HUES64 (cell line): ENCODE data around the gene GAK.

Experiments used
- H3K27ac ChIP-seq: 2 replicates; pipeline ENCODE4 v1.7.0; 2013; ENCODE audit warnings: low read depth, low read length, inconsistent platforms
- H3K27me3 ChIP-seq: 2 replicates; pipeline ENCODE4 v1.6.1; 2013; ENCODE audit warnings: mild to moderate bottlenecking, low read length; ENCODE audit not compliant: insufficient read depth
- H3K36me3 ChIP-seq: 2 replicates; pipeline ENCODE4 v1.6.1; 2013; ENCODE audit warnings: mild to moderate bottlenecking, low read length; ENCODE audit not compliant: insufficient read depth
- H3K4me1 ChIP-seq: 2 replicates; pipeline ENCODE4 v1.6.1; 2013; ENCODE audit warnings: mild to moderate bottlenecking, low read length, moderate library complexity; ENCODE audit not compliant: insufficient read depth
- H3K4me3 ChIP-seq: 2 replicates; pipeline ENCODE4 v1.5.1; 2013; ENCODE audit warnings: mild to moderate bottlenecking, low read length, moderate library complexity
- H3K9ac ChIP-seq: 2 replicates; pipeline ENCODE4 v1.6.1; 2013; ENCODE audit warnings: mild to moderate bottlenecking, low read depth, low read length
- H3K9me3 ChIP-seq: 2 replicates; pipeline ENCODE4 v1.6.1; 2013; ENCODE audit warnings: low read depth, low read length; ENCODE audit not compliant: insufficient read depth
- WGBS: fragments of 150-250, 120-280 bp; methylation state at CpG from one replicate; pipeline ENCODE4 v1.1.7; 2013; ENCODE audit warnings: missing lambda C conversion rate; 5-methylcytosine and 5-hydroxymethylcytosine counted together

Gene GAK

DNA sequence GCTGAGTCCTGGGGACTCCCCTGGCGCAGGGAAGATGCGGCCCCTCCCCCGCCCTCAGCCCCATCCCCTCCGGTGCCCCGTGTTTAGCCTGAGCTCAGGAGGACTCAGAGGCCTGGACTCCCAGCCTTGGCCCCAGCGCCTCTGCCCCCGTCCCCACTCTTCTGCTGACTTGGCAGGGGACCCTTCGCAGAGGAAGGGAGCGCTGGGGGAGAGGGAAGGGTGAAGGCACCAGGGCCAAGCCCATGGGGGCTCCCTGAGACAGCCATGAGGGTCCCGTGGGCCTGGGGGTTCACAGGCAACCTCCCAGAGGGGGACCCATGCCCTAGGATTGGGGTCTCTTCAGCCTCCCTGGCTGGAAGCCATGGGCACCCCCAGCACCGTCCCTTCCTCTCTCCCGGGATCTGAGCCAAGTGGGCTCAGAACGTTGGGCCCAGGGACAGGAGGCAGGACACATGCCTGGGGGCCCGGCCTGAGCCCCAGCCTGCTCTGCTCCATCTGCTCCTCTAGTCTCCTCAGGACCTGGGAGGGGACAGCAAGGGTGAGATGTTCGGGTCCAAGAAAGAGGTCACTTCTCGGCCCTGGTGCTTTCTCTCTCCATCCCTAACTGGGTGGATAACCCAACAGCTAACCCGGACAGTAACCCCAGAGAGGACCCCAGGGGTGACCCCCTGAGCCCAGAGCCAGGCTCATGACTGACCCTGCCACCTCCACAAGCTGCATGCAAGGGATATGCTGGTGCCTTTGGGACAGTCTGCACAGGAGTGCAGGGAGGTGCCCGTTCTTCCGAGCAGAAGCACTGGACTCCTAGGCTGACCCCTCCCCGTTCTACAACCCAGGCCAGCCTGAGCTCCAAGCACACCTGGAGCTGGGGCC, 104.7 kb downstream of the GAK start:
- no peaks in the 10 kb centered on the region for H3K36me3 ChIP-seq
- no peaks in the 10 kb centered on the region for H3K4me1 ChIP-seq
- no peaks in the 10 kb centered on the region for H3K9me3 ChIP-seq
- H3K9ac ChIP-seq, result no peak overlapping the region
- 44% methylated on average over 19 of the region's 20 CpGs for WGBS
- peaks cover 73% of the 10 kb centered on the region for H3K27me3 ChIP-seq
- H3K27ac ChIP-seq, result no peak overlapping the region
- H3K4me3 ChIP-seq, result no peak overlapping the region

DNA sequence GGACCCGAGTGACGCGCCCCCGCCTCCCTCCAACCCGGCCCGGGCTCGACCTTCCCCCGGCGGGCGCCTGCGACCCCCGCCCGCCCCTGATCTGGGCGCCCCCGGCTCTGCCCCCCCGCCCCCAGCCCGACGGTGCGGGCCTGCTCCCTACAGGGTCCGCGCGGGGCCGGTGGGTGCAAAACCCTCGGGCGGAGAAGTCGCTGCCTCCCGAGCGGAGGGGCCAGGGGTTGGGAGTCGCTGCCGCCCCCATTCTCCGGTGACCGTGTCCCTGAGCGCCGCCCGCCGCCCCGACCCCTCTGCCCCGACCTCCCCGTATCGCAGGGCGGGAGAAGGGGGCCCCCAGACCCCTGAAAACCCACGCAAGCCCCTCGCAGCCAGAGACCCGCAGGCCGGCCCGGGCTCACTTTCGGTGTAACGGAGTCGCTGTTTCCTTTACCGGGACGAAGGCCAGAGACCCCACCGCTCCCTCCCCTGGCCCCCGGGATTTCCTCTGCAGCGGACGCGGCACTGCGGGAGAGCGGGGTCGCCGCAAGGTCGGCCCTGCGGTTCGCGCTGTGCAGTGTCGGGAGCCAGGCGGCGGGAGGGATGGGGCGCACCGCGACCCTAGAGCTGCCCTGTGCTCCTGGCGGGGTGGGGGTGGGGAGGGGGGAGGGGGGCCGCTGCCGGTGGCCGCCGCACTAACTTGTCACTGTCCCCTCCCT, 105.5 kb downstream of the GAK start:
- no peaks in the 10 kb centered on the region for H3K4me1 ChIP-seq
- no peak overlapping the region for H3K9ac ChIP-seq
- no peaks in the 10 kb centered on the region for H3K9me3 ChIP-seq
- H3K27ac ChIP-seq, result no peak overlapping the region
- H3K4me3 ChIP-seq, result peak overlapping the region; percentile 46
- under 1% methylated on average over 66 of the region's 75 CpGs for whole genome bisulfite sequencing
- no peaks in the 10 kb centered on the region for H3K36me3 ChIP-seq
- peaks cover 81% of the 10 kb centered on the region for H3K27me3 ChIP-seq

DNA sequence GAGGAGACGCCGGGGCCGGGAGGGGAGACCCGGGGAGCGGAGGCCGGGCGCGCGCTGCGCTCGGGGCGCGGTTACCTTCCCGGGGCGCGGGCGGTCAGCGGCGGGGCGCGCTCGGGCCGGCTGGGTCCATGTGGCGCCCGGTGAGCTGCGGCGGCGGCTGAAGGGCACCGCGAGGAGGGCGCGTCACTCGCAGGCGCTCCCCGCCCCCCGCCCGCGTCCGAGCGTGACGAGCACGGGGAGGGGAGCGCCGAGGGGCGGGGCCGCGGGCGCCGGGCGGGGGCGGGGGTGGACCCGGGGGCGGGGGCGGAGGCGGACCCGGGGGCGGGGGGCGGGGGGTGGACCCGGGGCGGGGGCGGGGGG, 106.2 kb downstream of the GAK start, which contains the start of gene CPLX1:
CPLX1 (minus strand) TSS at position 159 of the 360 bp plus-strand sequence. CDS start 1,607 bp downstream, outside the sequence.
- WGBS, result under 1% methylated on average over 34 of the region's 61 CpGs
- Histone ChIP-seq H3K27ac (no peak within 1 kb of the TSS), H3K4me3 (peak within 1 kb of the TSS; percentile 46), H3K4me1 (no peaks in the 10 kb centered on the region), H3K27me3 (peaks cover 88% of the 10 kb centered on the region), H3K9ac (no peak within 1 kb of the TSS), H3K9me3 (no peaks in the 10 kb centered on the region), H3K36me3 (no peaks in the 10 kb centered on the region)

DNA sequence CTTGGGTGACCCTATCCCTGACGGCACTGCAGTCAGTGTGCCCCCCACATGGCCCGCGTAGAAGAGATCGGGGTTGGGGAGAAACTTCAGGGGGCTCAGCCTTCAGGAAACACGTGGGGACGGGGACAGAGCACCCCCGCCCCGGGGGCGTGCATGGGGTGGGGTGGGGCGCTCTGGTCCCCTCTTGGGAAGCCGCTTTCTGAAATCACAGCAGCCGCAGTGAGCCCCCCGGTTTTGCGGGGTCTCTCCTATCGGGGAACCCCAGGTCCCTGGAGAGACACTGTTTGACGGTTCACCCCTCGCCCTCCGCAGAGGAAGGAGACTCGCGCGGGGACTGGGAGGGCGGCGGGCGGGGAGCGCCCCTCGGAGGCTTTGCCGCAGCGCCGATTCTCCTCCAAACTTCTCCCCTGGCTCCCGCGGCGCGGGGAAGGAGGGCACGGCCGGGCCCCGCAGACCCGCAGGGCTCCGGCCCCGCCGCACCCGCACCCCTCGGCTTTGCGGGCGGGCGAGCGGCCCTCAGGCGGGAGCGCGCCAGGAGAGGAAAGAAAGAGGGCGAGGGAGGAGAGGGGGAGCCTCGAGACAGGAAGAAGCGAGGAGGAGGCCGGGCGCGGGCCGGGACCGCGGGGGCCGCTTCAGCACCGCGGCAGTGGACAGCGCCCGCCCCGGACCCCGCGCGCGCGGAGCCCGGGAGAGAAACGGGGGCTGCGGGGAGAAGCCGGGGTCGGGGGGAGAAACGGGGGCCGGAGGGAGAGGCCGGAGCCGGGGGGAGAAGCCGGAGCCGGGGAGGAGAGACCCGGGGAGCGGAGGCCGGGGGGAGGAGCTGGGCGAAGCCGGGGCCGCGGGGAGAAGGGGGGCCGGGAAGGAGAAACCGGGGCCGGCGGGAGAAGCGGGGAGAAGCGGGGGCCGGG, 106.8 kb downstream of the GAK start:
- peak overlapping the region; percentile 18; the same call in 1 of the 2 replicates for H3K4me3 ChIP-seq
- H3K4me1 ChIP-seq, result no peaks in the 10 kb centered on the region
- H3K27me3 ChIP-seq, result peaks cover 93% of the 10 kb centered on the region
- H3K27ac ChIP-seq, result no peak overlapping the region
- no peaks in the 10 kb centered on the region for H3K36me3 ChIP-seq
- 7% methylated on average over 94 of the region's 94 CpGs for WGBS
- no peak overlapping the region for H3K9ac ChIP-seq
- no peaks in the 10 kb centered on the region for H3K9me3 ChIP-seq

DNA sequence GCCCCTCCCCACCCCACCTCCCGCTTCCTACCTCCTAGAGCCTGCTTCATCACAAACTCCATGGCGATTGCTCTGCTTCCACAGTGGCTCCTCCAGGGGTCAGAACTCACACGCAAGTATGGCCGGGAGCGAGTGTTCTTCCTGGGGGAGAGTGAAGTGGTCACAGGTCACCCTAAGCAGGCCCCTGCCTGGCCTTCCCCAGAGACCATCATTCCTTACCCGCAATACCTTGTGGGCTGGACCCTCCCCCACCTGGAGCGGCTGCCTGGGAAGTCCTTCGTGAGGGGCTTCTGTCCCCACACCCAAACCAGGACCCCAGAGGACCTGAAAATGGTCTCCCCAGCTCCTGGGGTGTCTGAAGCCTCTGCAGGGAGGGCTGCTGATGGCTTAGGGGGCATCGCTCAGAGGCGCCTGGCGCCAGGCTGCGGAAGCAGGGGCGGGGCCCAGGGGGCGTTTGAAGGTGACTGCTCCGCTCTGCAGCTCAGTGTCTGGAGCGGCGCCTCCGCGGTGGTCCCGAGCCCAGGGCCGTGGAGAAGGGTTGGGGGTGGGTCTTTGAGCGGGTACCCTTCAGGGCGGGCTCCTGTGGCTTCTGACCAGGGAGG, 107.6 kb downstream of the GAK start:
- Histone ChIP-seq H3K27me3 (peaks cover 95% of the 10 kb centered on the region), H3K36me3 (no peaks in the 10 kb centered on the region), H3K9ac (no peak overlapping the region), H3K4me1 (no peaks in the 10 kb centered on the region), H3K4me3 (peak overlapping the region; percentile 18; the same call in 1 of the 2 replicates), H3K27ac (no peak overlapping the region), H3K9me3 (no peaks in the 10 kb centered on the region)
- 12% methylated on average over 23 of the region's 23 CpGs for WGBS

DNA sequence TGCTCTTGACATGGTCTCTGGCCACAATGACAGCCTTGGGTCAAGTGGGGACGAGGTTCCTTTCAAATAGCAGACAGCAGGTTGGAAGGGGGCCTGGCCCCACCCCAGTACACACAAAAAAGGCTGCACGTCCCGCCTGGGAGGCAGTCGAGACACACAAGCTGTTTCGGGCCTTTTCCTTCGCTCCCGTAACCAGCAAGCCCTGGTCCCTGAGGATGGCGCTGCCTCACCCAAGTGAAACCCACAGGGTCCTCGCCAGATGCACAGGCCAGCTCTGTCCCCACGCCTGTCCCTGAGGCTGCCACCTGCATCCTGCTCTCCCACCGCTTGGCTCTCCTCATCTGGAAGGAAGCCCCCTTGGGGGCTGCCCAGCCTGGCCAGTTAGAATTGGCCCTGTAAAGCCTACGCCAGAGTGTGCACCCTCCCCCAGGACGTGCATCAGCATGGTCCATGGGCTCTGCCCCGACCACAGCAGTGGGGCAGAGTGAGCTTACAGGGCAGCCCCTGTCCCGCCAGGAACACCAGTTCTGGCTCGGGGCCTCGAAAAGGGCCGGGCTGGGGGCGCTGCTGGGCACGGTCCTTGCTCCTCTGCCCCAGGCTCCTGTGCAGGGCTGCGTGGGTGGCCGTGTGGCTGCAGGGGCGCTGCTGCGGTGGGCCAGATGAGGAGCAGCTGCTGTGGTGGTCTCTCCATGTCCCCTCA, 108.2 kb downstream of the GAK start:
- 56% methylated on average over 24 of the region's 24 CpGs for WGBS
- no peak overlapping the region for H3K27ac ChIP-seq
- no peaks in the 10 kb centered on the region for H3K4me1 ChIP-seq
- no peaks in the 10 kb centered on the region for H3K36me3 ChIP-seq
- H3K9me3 ChIP-seq, result no peaks in the 10 kb centered on the region
- peaks cover 95% of the 10 kb centered on the region for H3K27me3 ChIP-seq
- no peak overlapping the region for H3K4me3 ChIP-seq
- no peak overlapping the region for H3K9ac ChIP-seq

DNA sequence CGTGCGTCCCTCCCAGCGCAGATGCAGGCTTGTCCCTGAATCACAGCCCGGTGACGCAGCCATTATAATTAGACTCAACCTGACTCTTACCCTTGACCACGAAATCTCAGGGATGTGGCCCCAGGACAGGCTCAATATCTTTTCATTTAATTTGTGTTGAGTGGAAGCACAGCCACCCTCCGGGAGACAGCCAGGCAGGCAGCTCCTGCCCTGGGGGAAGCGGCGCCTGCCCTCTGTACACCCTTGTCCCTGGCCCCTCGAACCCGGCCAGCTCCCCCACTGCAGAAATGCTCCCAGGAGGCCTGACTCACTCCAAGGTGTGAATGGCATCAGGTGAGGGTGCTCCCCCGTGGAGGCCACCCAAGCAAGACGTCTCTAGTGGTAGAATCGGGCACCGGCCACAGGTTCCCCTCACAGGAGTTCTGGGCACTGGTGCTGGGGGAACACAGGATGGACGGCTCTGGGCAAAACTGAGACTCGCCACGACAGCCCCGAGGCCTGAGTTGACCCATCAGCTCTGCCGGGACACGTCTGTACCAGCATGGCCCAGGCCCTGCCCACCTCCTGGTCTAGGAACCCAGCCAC, 108.8 kb downstream of the GAK start:
- no peak overlapping the region for H3K4me3 ChIP-seq
- no peaks in the 10 kb centered on the region for H3K9me3 ChIP-seq
- WGBS, result 87% methylated on average over 21 of the region's 21 CpGs
- no peak overlapping the region for H3K9ac ChIP-seq
- H3K27ac ChIP-seq, result no peak overlapping the region
- no peaks in the 10 kb centered on the region for H3K36me3 ChIP-seq
- H3K27me3 ChIP-seq, result peaks cover 95% of the 10 kb centered on the region
- no peaks in the 10 kb centered on the region for H3K4me1 ChIP-seq

DNA sequence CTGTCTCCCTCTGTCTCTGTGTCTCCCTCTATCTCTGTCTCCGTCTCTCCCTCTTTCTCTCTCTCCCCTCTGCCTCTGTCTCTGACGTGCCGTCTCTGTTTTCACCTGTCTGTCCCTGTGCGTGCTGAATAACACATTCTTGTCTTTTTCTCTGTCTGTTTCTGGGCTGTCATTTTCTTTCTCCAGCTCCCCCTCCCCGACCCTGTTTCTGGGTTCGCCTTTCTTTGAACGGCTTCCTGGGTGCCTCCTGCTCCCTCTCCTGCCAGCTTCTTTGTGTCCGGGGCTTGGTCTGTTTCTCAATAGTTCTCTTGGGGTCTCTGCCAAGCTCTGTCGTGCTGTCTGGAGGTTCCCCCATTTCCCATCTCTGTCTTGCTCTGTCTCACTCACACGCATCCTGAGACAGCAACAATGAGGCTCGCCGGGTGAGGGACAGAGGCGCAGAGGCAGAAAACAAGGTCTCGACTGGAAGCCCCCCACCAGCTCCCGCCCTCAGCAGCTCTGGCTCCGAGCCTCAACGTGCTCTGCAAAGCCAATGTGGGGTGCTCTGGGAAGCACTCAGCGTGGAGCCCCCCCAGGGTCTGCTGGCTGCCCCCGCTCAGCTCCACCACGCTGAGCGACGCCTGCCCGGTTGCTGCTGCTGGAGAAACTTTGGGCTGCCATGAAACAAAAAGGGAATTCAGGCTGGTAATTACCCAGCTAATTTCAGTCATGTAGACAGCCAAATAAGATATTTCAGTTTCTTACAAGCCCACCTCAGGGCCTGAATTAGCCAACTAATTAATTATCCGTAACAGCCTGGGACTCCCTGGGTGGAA, 109.5 kb downstream of the GAK start:
- H3K9me3 ChIP-seq, result no peaks in the 10 kb centered on the region
- H3K27ac ChIP-seq, result no peak overlapping the region
- H3K4me3 ChIP-seq, result no peak overlapping the region
- WGBS, result 74% methylated on average over 24 of the region's 24 CpGs
- no peaks in the 10 kb centered on the region for H3K36me3 ChIP-seq
- no peaks in the 10 kb centered on the region for H3K4me1 ChIP-seq
- H3K27me3 ChIP-seq, result peaks cover 95% of the 10 kb centered on the region
- H3K9ac ChIP-seq, result no peak overlapping the region

DNA sequence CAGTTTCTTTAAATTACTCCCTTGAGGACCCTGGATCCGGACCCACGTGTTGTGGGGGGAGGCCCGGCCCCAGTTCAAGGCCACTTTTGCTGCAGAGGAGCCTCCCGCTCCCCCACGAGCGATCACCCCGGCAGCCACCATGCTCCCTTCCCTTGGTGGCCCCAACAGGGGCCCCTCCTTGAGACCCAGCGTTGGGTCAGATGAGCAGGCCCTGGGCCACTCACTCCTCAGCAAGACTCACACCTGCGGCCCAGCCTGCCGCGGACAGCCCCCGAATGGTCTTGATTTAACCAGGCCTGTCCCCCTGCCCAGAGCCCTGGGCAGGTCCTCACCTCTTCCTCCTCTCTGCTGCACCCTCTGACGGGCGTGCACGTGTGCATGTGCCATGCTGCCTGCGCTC, 110.5 kb downstream of the GAK start:
- Histone ChIP-seq H3K9ac (no peak overlapping the region), H3K4me3 (no peak overlapping the region), H3K9me3 (no peaks in the 10 kb centered on the region), H3K4me1 (no peaks in the 10 kb centered on the region), H3K27ac (no peak overlapping the region), H3K36me3 (no peaks in the 10 kb centered on the region), H3K27me3 (peaks cover 94% of the 10 kb centered on the region)
- WGBS, result 89% methylated on average over 16 of the region's 16 CpGs
